IMR-90 (cell line): ENCODE data around the gene ABCB4. TPM values are rescaled to one million over a fixed set of nuclear protein-coding genes. Genes with fewer than 3 reads are reported as not detected.

Experiments
- ATAC-seq: fragments of 200-7000 bp; cut with Tn5 transposase; 2 replicates; pipeline ENCODE4 v1.9.1; 2020; ENCODE audit warnings: low read depth, mild to moderate bottlenecking, moderate library complexity
- BruUV-seq: library from RNA; stranded (reverse); fragments of 400-500 nt; replicated peaks from 2 replicates; lab custom pipeline; 2021; lab: Mats Ljungman, UMichigan
- CTCF ChIA-PET: fragments of 300-600 bp; formaldehyde crosslinking; extraction: SDS; loops from one replicate; lab custom pipeline; 2021; ENCODE audit warnings: antibody characterized with exemption; lab: Yijun Ruan, JAX
- POLR2A ChIA-PET: fragments of 300-600 bp; sonication (Branson Sonifier 250); formaldehyde crosslinking; loops from one replicate; lab custom pipeline; 2022; ENCODE audit warnings: antibody characterized with exemption; ENCODE audit not compliant: unreplicated experiment; lab: Charles Lee
- DNase-seq: peaks from one replicate; pipeline ENCODE4 v3.0.0; 2013
- H2AFZ ChIP-seq: replicated peaks from 2 replicates; pipeline ENCODE3; 2013; ENCODE audit warnings: low read length, mild to moderate bottlenecking; ENCODE audit not compliant: poor library complexity
- H2AK5ac ChIP-seq: 2 replicates; pipeline ENCODE4 v1.6.1; 2013; ENCODE audit warnings: low read depth, low read length, inconsistent platforms
- H2AK9ac ChIP-seq: replicated peaks from 2 replicates; pipeline ENCODE3; 2013; ENCODE audit warnings: mild to moderate bottlenecking, low read depth, low read length, moderate library complexity; ENCODE audit not compliant: poor library complexity
- H2BK120ac ChIP-seq: 2 replicates; pipeline ENCODE4 v1.6.1; 2013; ENCODE audit warnings: low read depth, low read length, inconsistent platforms
- H2BK15ac ChIP-seq: 3 replicates; pipeline ENCODE4 v1.6.1; 2013; ENCODE audit warnings: low read depth, low read length, inconsistent platforms
- H2BK20ac ChIP-seq: 2 replicates; pipeline ENCODE4 v1.6.1; 2013; ENCODE audit warnings: low read depth, mild to moderate bottlenecking, inconsistent platforms, low read length, moderate library complexity
- H2BK5ac ChIP-seq: 2 replicates; pipeline ENCODE4 v1.6.1; 2013; ENCODE audit warnings: mild to moderate bottlenecking, low read depth, low read length, inconsistent platforms; ENCODE audit not compliant: poor library complexity, severe bottlenecking
- H3K14ac ChIP-seq: replicated peaks from 2 replicates; pipeline ENCODE4 v1.6.1; 2013; ENCODE audit warnings: low read depth, low read length, inconsistent platforms
- H3K18ac ChIP-seq: 2 replicates; pipeline ENCODE4 v1.6.1; 2013; ENCODE audit warnings: low read depth, low read length, control low read depth
- H3K23ac ChIP-seq: 2 replicates; pipeline ENCODE4 v1.6.1; 2013; ENCODE audit warnings: low read depth, low read length, inconsistent platforms
- H3K27ac ChIP-seq: 2 replicates; pipeline ENCODE4 v1.5.1; 2013; ENCODE audit warnings: mild to moderate bottlenecking, control low read depth, low read length; ENCODE audit not compliant: insufficient read depth
- H3K27me3 ChIP-seq: 2 replicates; pipeline ENCODE4 v1.6.1; 2013; ENCODE audit warnings: low read length; ENCODE audit not compliant: control insufficient read depth, insufficient read depth
- H3K36me3 ChIP-seq: 2 replicates; pipeline ENCODE4 v1.6.1; 2013; ENCODE audit warnings: low read length, mixed read lengths; ENCODE audit not compliant: control insufficient read depth, insufficient read depth
- H3K4ac ChIP-seq: 2 replicates; pipeline ENCODE4 v1.6.1; 2013; ENCODE audit warnings: low read depth, low read length, inconsistent platforms
- H3K4me1 ChIP-seq: 2 replicates; pipeline ENCODE4 v1.6.1; 2013; ENCODE audit warnings: low read length, mixed read lengths; ENCODE audit not compliant: control insufficient read depth, insufficient read depth
- H3K4me2 ChIP-seq: 2 replicates; pipeline ENCODE4 v1.6.1; 2013; ENCODE audit warnings: low read depth, mild to moderate bottlenecking, control low read depth, low read length, moderate library complexity
- H3K4me3 ChIP-seq: 2 replicates; pipeline ENCODE4 v1.5.1; 2013; ENCODE audit warnings: low read depth, mild to moderate bottlenecking, control low read depth, low read length, moderate library complexity; ENCODE audit not compliant: insufficient read depth
- H3K56ac ChIP-seq: 2 replicates; pipeline ENCODE4 v1.6.1; 2013; ENCODE audit warnings: low read length, inconsistent platforms; ENCODE audit not compliant: insufficient read depth; ENCODE audit errors: extremely low read depth
- H3K79me1 ChIP-seq, 2 experiments: 2 replicates each; pipeline ENCODE4 v1.6.1; 2013; ENCODE audit warnings: low read length in 2 of 2, inconsistent platforms in 1 of 2, low read depth in 1 of 2
- H3K9ac ChIP-seq: 2 replicates; pipeline ENCODE4 v1.6.1; 2013; ENCODE audit warnings: low read depth, low read length, control low read depth
- H3K9me1 ChIP-seq: 2 replicates; pipeline ENCODE4 v1.6.1; 2013; ENCODE audit warnings: low read length, inconsistent platforms; ENCODE audit not compliant: insufficient read depth
- H3K9me3 ChIP-seq: 2 replicates; pipeline ENCODE4 v1.6.1; 2013; ENCODE audit warnings: low read length; ENCODE audit not compliant: control insufficient read depth, insufficient read depth
- H4K20me1 ChIP-seq: 2 replicates; pipeline ENCODE4 v1.6.1; 2013; ENCODE audit warnings: low read length, inconsistent platforms; ENCODE audit not compliant: insufficient read depth
- H4K5ac ChIP-seq: 2 replicates; pipeline ENCODE4 v1.6.1; 2013; ENCODE audit warnings: mild to moderate bottlenecking, low read depth, low read length, control low read depth
- H4K8ac ChIP-seq, 2 experiments: 2 replicates each; pipeline ENCODE4 v1.6.1; 2013; ENCODE audit warnings: low read depth in 2 of 2, low read length in 2 of 2, control low read depth in 1 of 2, inconsistent platforms in 1 of 2
- H4K91ac ChIP-seq: 2 replicates; pipeline ENCODE4 v1.6.1; 2013; ENCODE audit warnings: low read depth, low read length, inconsistent platforms; ENCODE audit not compliant: insufficient read depth
- MAFK ChIP-seq: IDR thresholded peaks from 2 replicates; pipeline ENCODE4 v1.6.1; 2012; ENCODE audit warnings: low read depth, low read length, improper control_type of control experiment
- WGBS, 2 experiments: methylation state at CpG; one replicate each; pipeline versions ENCODE4 v1.1.5 to v1.1.7; 2013; ENCODE audit warnings: missing lambda C conversion rate in 2 of 2; ENCODE audit not compliant: insufficient read length in 1 of 2; ENCODE audit errors: extremely low coverage in 2 of 2; 5-methylcytosine and 5-hydroxymethylcytosine counted together
- dilution Hi-C: fragments of 300-500 bp; cut with HindIII; formaldehyde crosslinking; loops from one replicate; pipeline ENCODE4 v1.14.3; 2018; ENCODE audit warnings: low sequenced_read_pairs; ENCODE audit not compliant: unreplicated experiment
- in situ Hi-C: fragments of 300-500 bp; cut with MboI; formaldehyde crosslinking; loops from 3 replicates; pipeline ENCODE4 v1.14.3; 2019; ENCODE audit warnings: low sequenced_read_pairs, inconsistent platforms, mixed read lengths
- intact Hi-C: fragments of 100-400 bp; cut with micrococcal nuclease; formaldehyde crosslinking; loops from 2 replicates; pipeline ENCODE4 v1.10.0; 2022
- polyA plus RNA-seq, 3 experiments: library from polyadenylated mRNA; depleted of rRNA; stranded (reverse); fragments of >200 nt; gene quantifications; 2 replicates each; pipeline ENCODE4 v1.2.3, GENCODE V29; 2012; ENCODE audit warnings: low replicate concordance in 1 of 3
- total RNA-seq: library from RNA; depleted of rRNA; stranded (reverse); fragments of >200 nt; gene quantifications from 2 replicates; pipeline ENCODE4 v1.2.3, GENCODE V29; 2012

ABCB4 gene
- total and polyA plus RNA-seq, 2 of the 4 experiments (the other 2 are of a cell fraction) = not detected

DNA sequence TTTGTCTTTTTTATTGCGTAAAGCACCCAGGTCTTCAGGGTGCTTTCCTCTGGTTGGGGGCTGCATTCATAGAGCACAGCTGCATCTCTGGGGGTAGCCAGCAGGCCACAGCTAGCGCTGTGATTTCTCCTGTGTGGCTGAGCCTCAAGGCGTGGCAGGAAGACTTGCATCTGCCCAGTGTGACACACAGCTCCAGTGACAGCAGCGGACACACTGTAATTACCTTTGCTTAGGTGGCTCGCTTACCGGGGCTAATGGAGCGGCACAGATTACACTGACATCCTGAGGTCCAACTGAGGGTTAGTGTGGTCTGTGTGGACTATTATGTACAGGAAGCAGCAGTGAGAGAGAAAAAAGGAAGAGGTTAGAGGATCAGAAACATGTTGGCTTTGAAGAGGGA lies 27.1 kb downstream of the ABCB4 start:
- no peak overlapping the region for H3K4ac ChIP-seq
- H3K4me3 ChIP-seq = no peak overlapping the region
- no peak overlapping the region for H3K4me2 ChIP-seq
- H2BK120ac ChIP-seq = no peak overlapping the region
- BruUV-seq = no TSS peak
- H3K9me1 ChIP-seq = no peaks in the 10 kb centered on the region
- in situ Hi-C loops = no loop called here
- H2BK20ac ChIP-seq = no peak overlapping the region
- POLR2A ChIA-PET = no interaction called here
- TF ChIP-seq MAFK = no peak
- H2BK15ac ChIP-seq = no peak overlapping the region
- H2AK5ac ChIP-seq = no peak overlapping the region
- H3K56ac ChIP-seq = no peak overlapping the region
- H4K20me1 ChIP-seq = no peaks in the 10 kb centered on the region
- dilution Hi-C loops = no loop called here
- 51% methylated on average over 6 of the region's 7 CpGs; no CpG with 5 or more reads in 1 of the 2 experiments for whole genome bisulfite sequencing, 2 experiments
- intact Hi-C loops = loop anchor here (10.0 kb wide), 1 partner anchor 176 kb away; the partner anchor contains the start of gene RUNDC3B
- no peak for ATAC-seq
- no peak overlapping the region for H3K27ac ChIP-seq
- no peak overlapping the region for H3K14ac ChIP-seq
- DNase-seq = no peak
- H3K23ac ChIP-seq = no peak overlapping the region
- H4K5ac ChIP-seq = no peak overlapping the region
- CTCF ChIA-PET = no interaction called here
- H3K18ac ChIP-seq = no peak overlapping the region
- no peak overlapping the region for H2AK9ac ChIP-seq
- no peak overlapping the region for H2BK5ac ChIP-seq
- H3K4me1 ChIP-seq = no peaks in the 10 kb centered on the region
- no peak overlapping the region for H4K8ac ChIP-seq
- H3K79me1 ChIP-seq = no peaks in the 10 kb centered on the region
- H3K36me3 ChIP-seq = no peaks in the 10 kb centered on the region
- H3K9me3 ChIP-seq = no peaks in the 10 kb centered on the region
- H3K27me3 ChIP-seq = peaks cover 2% of the 10 kb centered on the region; the same call in 1 of the 2 replicates
- no peak overlapping the region for H2AFZ ChIP-seq
- H3K9ac ChIP-seq = no peak overlapping the region
- H4K91ac ChIP-seq = no peak overlapping the region
